A549 (cell line): ENCODE measurements around the gene PDIA5.

Experiments
- CBX8 ChIP-seq: fragments of 200-600 bp; sonication (generic); IDR thresholded peaks from 2 replicates; pipeline ENCODE4 v1.6.1; 2016
- CHD2 ChIP-seq: fragments of 150-350 bp; IDR thresholded peaks from 2 replicates; pipeline ENCODE4 v1.6.1; 2014; ENCODE audit warnings: low read length; ENCODE audit not compliant: partially characterized antibody
- HOXA7 ChIP-seq: fragments of 250-450 bp; sonication (Bioruptor Pico); IDR thresholded peaks from 2 replicates; pipeline ENCODE4 v1.5.0; 2020; ENCODE audit warnings: mild to moderate bottlenecking, moderate library complexity

DNA sequence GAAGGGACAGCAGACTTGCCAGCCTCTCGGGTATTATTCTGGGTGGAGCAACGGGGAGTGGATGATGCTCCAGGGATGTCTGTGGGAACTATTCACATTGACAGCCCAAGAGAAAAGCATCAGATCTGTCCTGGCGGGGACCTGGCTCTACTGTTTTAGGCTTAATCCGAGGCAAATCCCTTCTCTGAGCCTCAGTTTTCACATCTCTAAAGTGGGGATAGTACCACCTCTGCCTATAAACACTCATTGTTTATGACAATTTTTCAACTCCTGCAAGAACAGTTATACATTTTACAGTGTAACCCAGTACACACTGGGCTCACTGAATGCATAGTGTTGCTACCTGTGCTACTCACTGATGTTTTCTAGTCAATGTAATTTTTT lies 9.3 kb downstream of the PDIA5 start:
- TF ChIP-seq CBX8 (no peak), HOXA7 (CRISPR knock-in tag) (no peak), CHD2 (no peak)
